ENCODE measurements around the gene ZNF521. TPM values are rescaled to one million over a fixed set of nuclear protein-coding genes. Genes with fewer than 3 reads are reported as not detected.

ZNF521 gene
- total RNA-seq, 1 experiment from 2014 or later, result 0.04 TPM

- H3K27ac ChIP-seq (ENCODE audit: low read length), result no peak overlapping the region
- H3K4me2 ChIP-seq (ENCODE audit: low read length), result no peak overlapping the region
- no peaks in the 10 kb centered on the region for H3K36me3 ChIP-seq (ENCODE audit: low read depth, low read length)
- no peaks in the 10 kb centered on the region for H3F3A ChIP-seq (ENCODE audit: low read length, unreplicated experiment)
- DNase-seq (no peak), ATAC-seq (no peak)
- POLR2A ChIA-PET (ENCODE audit: unreplicated experiment), result no interaction called here
- H3K4me3 ChIP-seq (ENCODE audit: low read length), result no peak overlapping the region
- BruUV-seq (replicated peaks), result no TSS peak
- TF ChIP-seq CTCF (conservative IDR thresholded peaks at IDR 0.05; ENCODE audit: low read depth, low read length) (no peak), EZH2 (IDR thresholded peaks at IDR 0.05; ENCODE audit: low read length, unreplicated experiment) (no peak), EZH2phosphoT487 (IDR thresholded peaks at IDR 0.05; ENCODE audit: borderline replicate concordance, low read length) (no peak)
- H3K27me3 ChIP-seq (ENCODE audit: low read length), result peaks cover 83% of the 10 kb centered on the region
- no peaks in the 10 kb centered on the region for H4K20me1 ChIP-seq (ENCODE audit: low read length)
- intact Hi-C loops (cut with micrococcal nuclease), result no loop called here
- CTCF ChIA-PET, result no interaction called here
- no peak overlapping the region for H3K9ac ChIP-seq (ENCODE audit: low read length)
- no peaks in the 10 kb centered on the region for H3K4me1 ChIP-seq (ENCODE audit: insufficient read depth, low read length)
- no peak overlapping the region for H2AFZ ChIP-seq (ENCODE audit: low read length)
- H3K79me2 ChIP-seq (ENCODE audit: low read length), result no peaks in the 10 kb centered on the region
- no peaks in the 10 kb centered on the region for H3K9me3 ChIP-seq (ENCODE audit: low read length)
- H3K9me2 ChIP-seq (replicated peaks; ENCODE audit: low read length), result no peaks in the 10 kb centered on the region
Observed at GRCh38 chr18:25043104-25043503, 308.9 kb downstream of the ZNF521 start.

GRCh38 chr18:25042641-25043051 lies 309.3 kb downstream of the ZNF521 start:
- no peaks in the 10 kb centered on the region for H3K9me3 ChIP-seq (ENCODE audit: low read length)
- no peak overlapping the region for H3K9ac ChIP-seq (ENCODE audit: low read length)
- intact Hi-C loops (cut with micrococcal nuclease), result no loop called here
- no peaks in the 10 kb centered on the region for H3K9me2 ChIP-seq (replicated peaks; ENCODE audit: low read length)
- H4K20me1 ChIP-seq (ENCODE audit: low read length), result no peaks in the 10 kb centered on the region
- no TSS peak for BruUV-seq (replicated peaks)
- ATAC-seq (no peak), DNase-seq (no peak)
- H3K27ac ChIP-seq (ENCODE audit: low read length), result no peak overlapping the region
- no peaks in the 10 kb centered on the region for H3F3A ChIP-seq (ENCODE audit: low read length, unreplicated experiment)
- no peak overlapping the region for H3K4me3 ChIP-seq (ENCODE audit: low read length)
- CTCF ChIA-PET, result no interaction called here
- POLR2A ChIA-PET (ENCODE audit: unreplicated experiment), result no interaction called here
- H3K79me2 ChIP-seq (ENCODE audit: low read length), result no peaks in the 10 kb centered on the region
- no peak overlapping the region for H2AFZ ChIP-seq (ENCODE audit: low read length)
- no peak overlapping the region for H3K4me2 ChIP-seq (ENCODE audit: low read length)
- TF ChIP-seq EZH2 (IDR thresholded peaks at IDR 0.05; ENCODE audit: low read length, unreplicated experiment), result no peak
- no peak for TF ChIP-seq EZH2phosphoT487 (IDR thresholded peaks at IDR 0.05; ENCODE audit: borderline replicate concordance, low read length)
- no peak for TF ChIP-seq CTCF (conservative IDR thresholded peaks at IDR 0.05; ENCODE audit: low read depth, low read length)
- no peaks in the 10 kb centered on the region for H3K36me3 ChIP-seq (ENCODE audit: low read depth, low read length)
- no peaks in the 10 kb centered on the region for H3K4me1 ChIP-seq (ENCODE audit: insufficient read depth, low read length)
- H3K27me3 ChIP-seq (ENCODE audit: low read length), result peaks cover 87% of the 10 kb centered on the region

- Histone ChIP-seq H3K79me2 (ENCODE audit: low read length) (no peaks in the 10 kb centered on the region), H3K4me3 (ENCODE audit: low read length) (no peak overlapping the region), H3K9me2 (replicated peaks; ENCODE audit: low read length) (no peaks in the 10 kb centered on the region), H3K36me3 (ENCODE audit: low read depth, low read length) (no peaks in the 10 kb centered on the region), H3K9me3 (ENCODE audit: low read length) (no peaks in the 10 kb centered on the region), H3K27ac (ENCODE audit: low read length) (no peak overlapping the region), H3F3A (ENCODE audit: low read length, unreplicated experiment) (no peaks in the 10 kb centered on the region), H3K27me3 (ENCODE audit: low read length) (peaks cover 84% of the 10 kb centered on the region), H4K20me1 (ENCODE audit: low read length) (no peaks in the 10 kb centered on the region), H2AFZ (ENCODE audit: low read length) (no peak overlapping the region), H3K4me1 (ENCODE audit: insufficient read depth, low read length) (no peaks in the 10 kb centered on the region), H3K4me2 (ENCODE audit: low read length) (no peak overlapping the region), H3K9ac (ENCODE audit: low read length) (no peak overlapping the region)
- POLR2A ChIA-PET (ENCODE audit: unreplicated experiment), result no interaction called here
- ATAC-seq, result no peak
- intact Hi-C loops (cut with micrococcal nuclease), result no loop called here
- DNase-seq, result no peak
- BruUV-seq (replicated peaks), result no TSS peak
- no peak for TF ChIP-seq EZH2 (IDR thresholded peaks at IDR 0.05; ENCODE audit: low read length, unreplicated experiment)
- TF ChIP-seq CTCF (conservative IDR thresholded peaks at IDR 0.05; ENCODE audit: low read depth, low read length), result no peak
- TF ChIP-seq EZH2phosphoT487 (IDR thresholded peaks at IDR 0.05; ENCODE audit: borderline replicate concordance, low read length), result no peak
- CTCF ChIA-PET, result no interaction called here
Observed at GRCh38 chr18:25039781-25040180, 312.2 kb downstream of the ZNF521 start.
